GM21619 (cell line): ENCODE results near the gene NACC2.

Experiments used
- ATAC-seq: cut with Tn5 transposase; IDR thresholded peaks from one replicate; pipeline ENCODE4 v1.9.1; 2021; ENCODE audit not compliant: unreplicated experiment

The NACC2 gene, protein sequence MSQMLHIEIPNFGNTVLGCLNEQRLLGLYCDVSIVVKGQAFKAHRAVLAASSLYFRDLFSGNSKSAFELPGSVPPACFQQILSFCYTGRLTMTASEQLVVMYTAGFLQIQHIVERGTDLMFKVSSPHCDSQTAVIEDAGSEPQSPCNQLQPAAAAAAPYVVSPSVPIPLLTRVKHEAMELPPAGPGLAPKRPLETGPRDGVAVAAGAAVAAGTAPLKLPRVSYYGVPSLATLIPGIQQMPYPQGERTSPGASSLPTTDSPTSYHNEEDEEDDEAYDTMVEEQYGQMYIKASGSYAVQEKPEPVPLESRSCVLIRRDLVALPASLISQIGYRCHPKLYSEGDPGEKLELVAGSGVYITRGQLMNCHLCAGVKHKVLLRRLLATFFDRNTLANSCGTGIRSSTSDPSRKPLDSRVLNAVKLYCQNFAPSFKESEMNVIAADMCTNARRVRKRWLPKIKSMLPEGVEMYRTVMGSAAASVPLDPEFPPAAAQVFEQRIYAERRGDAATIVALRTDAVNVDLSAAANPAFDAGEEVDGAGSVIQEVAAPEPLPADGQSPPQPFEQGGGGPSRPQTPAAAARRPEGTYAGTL

DNA sequence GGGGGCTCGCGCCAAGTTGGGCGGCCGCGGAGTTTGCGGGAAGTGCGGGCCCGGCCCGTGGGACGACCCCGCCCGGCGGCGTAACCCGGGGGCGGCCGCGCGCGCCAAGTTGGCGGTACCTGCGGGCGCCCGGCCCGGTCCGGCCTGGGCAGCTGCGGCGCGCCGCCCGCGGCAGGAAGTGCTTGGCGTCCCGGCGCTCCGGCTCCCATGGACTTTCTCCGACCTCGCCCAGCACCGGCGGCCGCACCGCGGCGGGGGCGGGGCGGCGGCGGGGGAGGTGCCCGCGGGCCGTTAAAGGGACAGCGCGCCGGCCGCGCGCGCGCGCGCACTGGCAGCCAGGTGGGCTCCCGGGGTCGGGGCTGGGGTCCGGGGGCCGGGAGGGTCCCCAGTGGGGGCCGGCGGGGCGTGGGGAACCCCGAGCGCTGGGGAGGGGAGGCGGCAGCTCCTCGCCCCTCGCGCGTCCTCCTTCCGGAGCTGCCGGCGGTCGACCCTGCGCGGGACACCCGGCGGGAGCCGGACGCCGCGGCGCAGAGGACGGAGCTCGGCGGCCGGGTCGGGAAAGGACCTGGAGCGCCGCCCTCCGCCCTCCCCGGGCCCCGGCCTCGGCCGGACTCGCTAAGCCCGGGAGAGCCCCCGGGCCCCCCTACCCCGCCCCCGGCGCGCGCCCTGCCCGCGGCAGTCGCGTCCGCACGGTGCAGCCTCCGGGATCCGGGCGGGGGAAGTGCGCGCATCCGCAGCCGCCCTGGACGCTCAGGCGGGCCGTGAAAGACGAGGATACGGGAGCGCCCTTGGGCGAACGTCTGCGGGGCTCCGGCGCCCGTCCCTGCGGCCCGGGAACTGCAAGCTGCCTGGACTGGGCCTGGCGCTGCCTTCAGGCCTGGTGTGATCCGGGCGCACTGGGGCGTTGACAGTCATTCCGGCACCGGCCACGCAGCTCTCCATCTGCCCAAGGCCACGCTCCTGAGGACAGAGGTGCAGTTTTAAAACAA is at the start of gene NACC2:
Gene NACC2, minus strand, starts transcription at position 220 of the 989 bp plus-strand sequence. CDS start 44,768 bp downstream, outside the sequence.
- no peak for ATAC-seq

DNA sequence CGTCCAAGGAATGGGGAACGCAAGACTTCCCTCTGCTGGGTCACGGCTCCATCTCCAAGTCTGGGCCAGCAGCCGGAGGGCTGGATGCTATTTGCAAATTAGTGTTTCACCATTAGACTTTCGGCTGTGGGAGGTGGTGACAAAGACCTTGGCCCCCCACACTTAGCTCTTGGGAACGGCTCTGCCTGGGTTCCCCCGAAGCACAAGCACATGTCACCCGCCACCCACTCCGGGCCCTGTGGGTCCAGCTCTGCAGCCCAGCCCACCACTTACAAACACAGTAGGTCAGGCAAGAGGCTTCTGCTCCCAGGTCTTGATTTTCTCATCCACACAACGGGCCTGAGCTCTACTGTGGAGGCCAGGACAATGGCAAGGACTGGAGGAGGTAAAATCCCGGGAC is 49.4 kb upstream of the NACC2 start:
- ATAC-seq, result no peak

DNA sequence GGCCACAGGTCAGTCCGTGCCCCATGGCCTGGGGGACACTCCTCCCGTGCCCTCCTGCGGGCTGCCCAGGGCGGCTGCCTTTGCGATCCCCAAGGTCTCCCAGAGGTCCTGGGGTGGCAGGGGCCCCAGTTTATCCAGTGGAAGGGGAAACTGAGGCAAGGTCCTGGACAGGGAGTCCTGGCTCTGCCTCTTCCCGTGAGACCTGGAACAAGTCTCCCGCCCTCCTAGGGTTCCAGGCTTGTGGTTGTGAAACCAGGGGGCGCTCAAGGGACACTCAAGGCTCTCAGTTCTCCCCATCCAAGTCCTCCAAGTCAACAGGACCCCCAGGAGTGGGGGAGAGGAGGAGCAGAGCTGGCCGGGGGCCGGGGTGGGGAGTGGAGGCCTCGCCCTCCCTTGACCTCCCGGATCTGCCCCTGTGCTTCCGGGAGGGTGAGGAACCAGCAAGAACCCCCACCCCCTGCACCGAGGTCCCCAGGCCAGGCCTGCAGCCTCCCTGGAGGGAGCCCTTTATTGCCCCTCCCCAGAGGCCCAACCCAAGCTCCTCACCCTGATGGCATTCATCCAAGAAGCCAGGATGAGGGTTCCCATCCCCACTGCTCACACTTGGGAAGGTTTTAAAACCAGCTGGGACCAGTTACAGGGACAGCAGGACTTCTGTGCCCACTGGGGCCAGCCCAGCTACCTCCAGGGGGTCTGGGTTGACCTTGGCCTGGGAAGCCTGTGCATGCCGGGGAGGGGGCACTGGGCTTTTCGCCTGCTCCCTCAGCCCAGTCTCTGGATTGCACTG is 48.3 kb upstream of the NACC2 start:
- no peak for ATAC-seq

DNA sequence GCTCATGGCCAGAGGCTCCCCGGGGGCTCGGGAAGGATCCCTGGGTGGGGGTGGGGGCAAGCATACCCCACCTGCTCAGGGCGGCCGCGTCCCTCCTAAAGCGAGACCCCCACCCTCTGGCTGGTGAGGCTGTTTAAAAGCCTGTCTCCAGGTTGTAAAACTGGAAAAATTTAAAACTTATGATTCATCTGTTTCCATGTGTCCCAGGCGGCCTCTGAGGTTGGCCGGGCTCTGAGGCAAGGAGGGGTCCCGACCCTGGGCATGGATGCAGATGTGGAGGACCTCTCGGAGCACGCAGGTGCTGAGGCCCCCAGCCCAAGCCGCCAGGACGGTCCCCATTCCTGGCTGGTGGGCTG is 47.7 kb upstream of the NACC2 start:
- ATAC-seq, result no peak

DNA sequence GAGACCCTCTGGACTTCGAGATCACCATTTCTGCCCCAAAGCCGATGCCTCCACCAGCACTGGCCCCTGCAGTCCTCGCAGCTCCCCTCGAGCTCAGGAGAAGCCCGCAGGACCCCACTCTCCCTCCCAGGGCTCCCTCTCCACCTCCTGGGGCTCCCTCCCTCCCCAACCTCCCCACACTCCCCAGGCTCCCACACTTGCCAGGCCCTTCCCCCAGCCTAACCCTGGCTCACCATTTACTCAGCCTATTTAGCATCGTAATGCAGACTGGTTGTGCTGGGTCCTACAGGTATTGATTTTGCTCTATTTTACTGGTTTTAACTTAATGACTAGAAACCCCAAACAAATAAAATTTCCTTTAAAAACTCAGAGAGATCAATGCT is 47.3 kb upstream of the NACC2 start:
- no peak for ATAC-seq

DNA sequence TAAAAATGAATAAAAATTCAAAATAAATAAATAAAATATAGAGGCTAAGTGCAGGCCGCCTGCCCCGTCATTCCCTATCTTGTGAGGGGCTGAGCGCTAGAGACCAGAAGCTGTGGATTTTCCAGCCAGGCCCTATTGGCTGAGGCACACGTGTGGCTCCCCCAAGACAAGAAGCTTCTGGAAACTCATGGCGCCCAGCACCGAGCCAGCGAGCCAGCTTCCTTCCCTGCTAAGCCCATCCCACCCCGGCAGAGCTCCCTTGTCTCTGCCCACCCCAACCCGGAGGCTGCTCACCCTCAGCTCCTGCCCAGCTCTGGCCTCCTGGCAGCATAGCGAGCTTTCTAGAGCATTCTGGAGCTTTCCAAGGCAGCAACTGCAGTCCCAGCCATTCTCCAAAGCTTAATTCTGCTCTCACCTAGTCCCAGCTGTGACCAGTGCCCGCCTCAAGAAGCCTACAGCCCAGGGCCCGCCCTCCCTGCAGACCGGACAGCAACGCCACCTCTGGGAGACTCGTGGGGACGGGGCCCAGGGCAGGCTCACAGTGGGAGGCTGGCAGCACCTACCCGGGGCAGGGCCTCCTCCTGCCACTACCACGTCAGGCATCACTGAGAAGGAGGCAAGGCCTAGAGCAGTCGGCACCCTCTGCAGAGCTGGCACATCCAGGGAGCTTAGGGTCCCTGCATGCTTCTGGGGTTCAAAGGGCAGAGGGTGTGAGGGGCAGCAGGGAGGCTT is 46.8 kb upstream of the NACC2 start:
- no peak for ATAC-seq

DNA sequence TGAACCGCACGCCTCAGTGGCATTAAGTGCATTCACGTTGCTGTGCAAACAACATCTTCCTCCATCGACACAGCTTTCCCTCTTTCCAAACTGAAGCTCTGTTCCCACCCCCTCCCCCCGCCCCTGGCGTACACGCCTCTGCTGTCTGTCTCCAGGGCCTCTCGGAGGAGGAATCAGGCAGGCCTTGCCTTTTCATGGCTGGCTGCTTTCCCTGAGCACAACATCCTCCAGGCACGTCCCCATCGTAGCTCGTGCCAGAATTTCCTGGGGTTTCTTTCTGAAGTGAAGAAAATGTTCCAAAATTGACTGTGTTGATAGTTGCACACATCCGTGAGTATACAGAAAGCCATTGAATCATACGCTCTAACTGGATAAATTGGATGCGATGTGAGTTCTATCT is 45.9 kb upstream of the NACC2 start:
- ATAC-seq, result no peak

DNA sequence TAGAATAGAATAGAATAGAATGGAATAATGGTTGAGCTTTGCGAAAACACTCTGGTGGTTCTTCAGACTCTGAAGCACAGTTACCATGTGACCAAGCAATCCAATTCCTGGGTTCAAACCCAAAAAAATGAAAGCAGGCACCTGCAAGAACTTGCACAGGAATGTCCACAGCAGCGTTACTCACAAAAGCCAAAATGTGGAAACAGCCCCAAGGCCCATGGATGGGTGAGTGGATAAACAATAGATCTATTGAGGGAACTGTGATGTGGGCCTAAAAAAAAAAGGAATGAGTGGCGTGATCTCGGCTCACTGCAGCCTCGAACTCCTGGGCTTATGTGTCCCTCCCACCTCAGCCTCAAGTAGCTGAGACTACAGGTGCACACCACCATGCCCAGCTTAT is 45.0 kb upstream of the NACC2 start:
- no peak for ATAC-seq

DNA sequence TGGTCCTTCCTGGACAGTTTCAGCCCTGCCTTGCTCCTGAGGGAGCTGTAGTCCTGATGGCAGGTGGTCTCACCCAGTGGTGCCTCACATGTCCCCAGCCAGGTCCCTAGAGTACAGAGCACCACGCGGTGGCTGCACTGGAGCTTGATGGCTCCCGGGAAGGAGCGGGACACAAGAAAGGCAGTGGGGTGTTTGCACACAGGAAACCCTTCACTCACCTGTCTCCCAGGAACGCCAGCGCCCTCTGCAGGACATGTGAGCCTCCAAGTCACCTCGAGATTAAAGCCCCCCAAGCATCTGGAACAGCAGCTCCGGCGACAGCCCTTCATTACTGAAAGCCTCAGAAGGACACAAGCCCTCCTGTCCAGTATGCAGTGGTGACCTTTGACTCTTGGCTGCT is 43.5 kb upstream of the NACC2 start:
- no peak for ATAC-seq

DNA sequence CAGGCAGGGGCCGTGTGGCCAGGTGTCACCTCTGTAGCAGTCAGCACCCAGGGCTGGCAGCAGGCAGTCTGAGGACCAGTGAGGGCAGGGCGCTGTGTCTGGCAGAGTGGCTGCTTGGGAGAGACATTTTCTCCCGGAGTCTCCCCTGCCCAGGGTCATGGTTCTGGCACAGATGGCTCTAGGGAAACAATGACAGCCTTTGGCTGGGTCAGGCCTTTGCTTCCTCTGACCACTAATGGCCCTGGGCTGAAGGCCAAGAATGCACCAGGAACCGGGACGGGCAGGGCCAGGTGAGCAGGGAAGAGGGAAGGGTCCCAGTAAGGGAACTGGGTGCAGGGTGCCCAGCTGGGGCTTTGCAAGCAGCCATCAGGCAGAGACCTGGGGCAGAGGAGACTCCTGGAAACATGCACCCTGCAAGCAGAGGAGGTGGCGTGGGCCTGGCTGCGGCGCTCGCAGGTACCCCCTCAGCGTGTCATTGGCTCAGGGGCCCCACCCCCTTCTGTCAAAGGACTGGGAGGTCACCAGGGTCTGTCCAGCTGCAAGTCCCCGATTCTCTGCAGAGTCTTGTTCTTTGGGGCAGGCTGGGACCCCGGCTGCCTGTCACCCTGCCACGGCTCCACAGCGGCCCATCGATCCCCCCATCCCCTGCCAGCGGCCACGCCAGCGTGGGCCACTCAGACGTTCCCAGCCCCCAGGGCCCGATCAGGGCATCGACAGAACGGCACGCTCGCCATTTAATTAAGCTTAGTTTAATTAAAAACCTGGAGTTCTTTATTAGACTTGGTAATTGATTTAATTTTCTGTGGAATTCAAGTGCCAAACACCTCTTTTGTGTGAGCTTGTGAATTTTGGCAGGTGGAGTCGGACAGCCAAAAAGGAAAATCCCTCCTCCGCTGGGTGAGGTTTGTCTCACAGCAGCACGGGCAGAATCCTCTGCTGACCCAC is 42.5 kb upstream of the NACC2 start:
- ATAC-seq, result no peak

DNA sequence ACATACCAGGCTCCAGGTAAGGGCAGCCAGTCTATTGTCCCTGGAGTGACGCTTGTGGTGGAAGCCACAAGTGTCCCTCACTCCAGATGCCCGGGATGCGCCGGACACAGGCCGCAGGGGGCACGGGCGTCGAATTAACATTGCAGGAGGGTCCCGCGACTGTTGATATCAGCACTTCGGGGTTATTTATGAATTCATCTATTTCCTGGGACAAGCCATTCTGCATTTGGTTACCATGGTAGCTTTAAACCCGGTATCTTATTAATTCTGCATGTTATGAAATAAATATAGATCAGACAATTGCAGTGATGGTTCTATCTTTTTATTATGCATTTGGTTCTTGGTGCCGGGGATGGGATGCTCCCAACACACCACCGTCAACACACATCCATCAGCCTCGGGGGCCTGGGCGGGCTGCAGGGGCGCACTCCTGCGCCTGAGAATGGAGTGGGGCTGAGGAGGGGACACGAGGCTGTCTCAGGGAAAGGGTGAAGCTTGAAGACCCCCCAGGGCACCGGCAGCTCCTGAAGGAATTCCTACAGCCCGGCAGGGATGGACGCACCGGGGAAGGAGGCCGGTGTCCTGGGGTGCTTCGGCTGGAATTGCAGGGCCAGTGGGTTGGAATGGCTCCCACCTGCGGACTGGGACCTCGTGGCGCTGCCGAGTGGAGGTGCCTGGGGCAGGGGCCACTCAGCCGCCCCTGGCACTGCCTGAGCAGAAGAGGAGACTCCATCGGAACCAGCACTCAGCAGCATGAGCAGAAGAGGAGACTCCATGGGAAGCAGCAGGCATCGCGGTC is 41.2 kb upstream of the NACC2 start:
- ATAC-seq, result no peak

DNA sequence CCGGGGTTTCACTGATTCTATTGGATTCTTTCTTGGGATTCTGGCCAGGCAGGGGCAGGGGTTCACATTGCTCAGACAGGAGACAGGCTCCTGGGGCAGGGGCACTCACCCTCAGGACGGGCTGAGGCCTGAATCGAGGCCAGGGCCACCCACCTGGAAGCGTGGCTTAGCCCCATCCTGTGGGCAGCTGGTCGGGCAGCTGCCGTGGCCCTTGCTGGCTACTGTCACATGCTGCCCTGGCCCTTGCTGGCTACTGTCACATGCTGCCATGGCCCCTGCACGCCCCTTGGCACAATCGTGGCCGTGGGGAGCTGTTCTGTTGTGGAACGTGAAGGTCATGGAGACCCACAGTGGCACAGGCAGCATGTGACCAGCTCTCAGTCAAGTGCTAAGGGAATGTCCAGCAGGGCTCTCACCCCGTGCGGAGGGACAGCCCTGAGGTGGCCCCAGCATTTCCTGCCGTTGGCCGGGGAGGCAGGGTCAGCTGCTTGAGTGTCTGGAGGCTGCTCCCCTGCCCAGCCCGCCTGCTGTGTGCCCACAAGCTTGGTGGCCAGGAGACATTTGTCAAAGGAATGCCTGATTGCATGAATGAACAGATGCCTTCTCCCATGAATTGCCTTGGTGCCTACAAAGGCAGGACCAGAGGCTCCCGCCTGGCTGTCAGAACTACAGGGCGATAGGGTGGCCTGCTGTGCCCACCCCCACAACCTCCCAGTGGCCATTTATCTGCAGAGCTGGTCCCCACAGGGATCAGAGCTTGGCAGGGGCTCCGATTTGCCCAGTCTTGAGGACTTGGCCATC is 40.4 kb upstream of the NACC2 start:
- ATAC-seq, result no peak

DNA sequence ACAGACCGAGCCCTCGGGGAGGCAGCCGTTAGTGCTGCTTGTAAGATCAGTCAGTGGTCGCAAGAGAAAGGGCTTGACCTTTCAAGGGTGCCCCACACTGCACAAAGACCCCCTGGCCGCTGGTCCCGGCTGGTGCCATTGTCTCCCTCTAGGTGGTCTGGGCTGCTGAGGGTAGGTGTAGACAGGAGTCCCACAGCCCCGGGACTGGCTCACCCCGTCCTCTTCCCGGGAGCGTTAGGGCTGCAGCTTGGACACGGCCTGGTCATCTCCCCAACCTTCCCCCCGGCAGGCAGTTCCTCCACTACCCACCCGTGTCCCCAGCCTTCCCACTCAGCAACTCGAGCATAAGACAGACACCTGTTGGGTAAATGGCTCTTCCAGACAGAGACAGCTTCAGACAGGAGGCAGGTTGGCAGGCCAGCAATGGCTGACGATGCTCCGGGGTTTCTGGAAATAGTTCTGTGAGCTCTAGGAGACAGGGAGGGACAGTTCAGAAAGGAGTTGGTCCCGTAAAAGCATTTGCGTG is 38.9 kb upstream of the NACC2 start:
- ATAC-seq, result no peak

DNA sequence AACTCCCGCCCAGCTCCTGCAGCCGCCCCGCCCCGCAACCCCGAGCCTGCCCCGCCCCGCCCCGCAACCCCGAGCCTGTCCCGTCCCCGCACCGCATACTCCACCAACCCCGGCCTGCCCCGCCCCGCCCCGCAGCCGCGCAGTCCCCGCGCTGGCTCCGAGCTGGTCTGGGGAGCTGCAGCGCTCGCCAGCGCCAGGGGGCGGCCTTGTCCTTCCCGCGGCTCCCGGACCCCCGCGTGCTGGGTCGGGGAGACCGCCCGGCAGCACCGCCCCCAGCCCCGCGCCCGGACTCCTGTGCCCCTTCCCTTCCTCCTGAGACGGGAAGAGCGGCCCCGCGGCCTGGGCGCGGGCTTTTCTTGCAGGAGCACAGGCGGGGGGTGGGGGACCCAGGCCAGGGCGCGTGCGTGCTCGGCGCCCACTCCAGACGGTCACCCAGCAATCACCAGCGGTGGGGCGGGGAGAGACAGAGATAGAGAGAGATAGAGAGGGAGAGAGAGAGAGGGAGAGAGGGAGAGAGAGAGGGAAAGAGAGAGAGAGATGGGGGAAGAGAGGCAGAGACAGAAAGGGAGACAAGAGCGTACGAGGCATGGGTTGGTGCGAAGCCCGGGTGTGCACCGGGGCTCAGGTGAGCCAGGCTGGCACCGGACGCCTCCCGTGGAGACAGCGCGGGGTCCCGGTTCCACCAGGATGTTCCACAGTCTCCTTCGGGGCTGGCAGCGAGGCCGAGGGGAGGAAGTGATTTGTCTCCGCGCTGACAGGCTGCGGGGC is 38.3 kb upstream of the NACC2 start:
- no peak for ATAC-seq

DNA sequence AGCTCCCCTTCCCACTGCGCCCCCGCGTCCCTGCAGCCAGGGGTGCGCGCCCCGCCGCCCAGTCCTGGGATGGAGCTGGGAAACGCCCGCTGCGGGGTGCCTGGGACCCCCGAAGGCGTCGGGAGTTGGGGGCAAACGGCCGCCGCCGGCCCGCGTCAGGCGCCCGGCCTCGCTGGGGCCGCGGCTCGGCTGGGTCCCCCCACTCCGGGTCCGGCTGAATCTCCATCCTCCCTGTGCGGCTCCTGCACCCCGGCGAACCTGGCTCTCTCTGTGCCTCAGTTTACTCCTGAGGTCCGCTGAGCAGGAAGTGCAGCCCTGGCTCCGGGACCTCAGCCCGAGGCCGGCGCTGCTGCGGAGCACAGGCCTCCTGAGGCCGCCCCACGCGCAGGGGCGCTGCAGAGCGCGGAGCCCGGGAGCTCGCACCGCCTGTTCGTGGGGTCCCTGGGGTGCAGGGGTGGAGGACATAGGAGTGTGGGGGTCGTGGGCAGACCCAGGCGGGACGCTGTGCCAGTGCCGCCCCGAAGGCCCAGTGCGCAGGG is 37.5 kb upstream of the NACC2 start:
- no peak for ATAC-seq
